HG03432 (cell line): ENCODE results near the gene PHF1.
A peak's percentile ranks its signal among the peaks of the same experiment; 100 is the strongest.
"Not testable (repeated sequence)": the region's sequence is repeated elsewhere in the genome, so short reads cannot be mapped to it uniquely, and the experiment has no call there.

Source experiments
- ATAC-seq: cut with Tn5 transposase; IDR thresholded peaks from one replicate; pipeline ENCODE4 v1.9.1; 2021; ENCODE audit warnings: mild to moderate bottlenecking, moderate library complexity; ENCODE audit not compliant: unreplicated experiment

Gene PHF1

GRCh38 chr6:33410711-33411631 lies at the start of gene PHF1:
Gene PHF1, plus strand, starts transcription at chr6:33411014. Its CDS starts 1,250 bp downstream, at chr6:33412264.
- peak; percentile 25 for ATAC-seq

GRCh38 chr6:33363486-33363885 lies 47.3 kb upstream of the PHF1 start:
- not testable (repeated sequence) for ATAC-seq

GRCh38 chr6:33364475-33365205 lies 46.2 kb upstream of the PHF1 start:
- not testable (repeated sequence) for ATAC-seq

GRCh38 chr6:33365206-33365971 lies 45.4 kb upstream of the PHF1 start:
- not testable (repeated sequence) for ATAC-seq

- ATAC-seq, result no peak
Observed at GRCh38 chr6:33367009-33367714, 43.7 kb upstream of the PHF1 start.

- ATAC-seq, result not testable (repeated sequence)
Observed at GRCh38 chr6:33367715-33368025, 43.1 kb upstream of the PHF1 start.

GRCh38 chr6:33371901-33372300 lies 38.9 kb upstream of the PHF1 start:
- not testable (repeated sequence) for ATAC-seq

GRCh38 chr6:33372526-33373123 lies 38.2 kb upstream of the PHF1 start:
- ATAC-seq, result no peak

GRCh38 chr6:33373960-33374910 lies 36.6 kb upstream of the PHF1 start:
- ATAC-seq, result no peak

- ATAC-seq, result no peak
Observed at GRCh38 chr6:33375143-33375671, 35.6 kb upstream of the PHF1 start.

- no peak for ATAC-seq
Observed at GRCh38 chr6:33377171-33377570, 33.6 kb upstream of the PHF1 start.

- ATAC-seq, result not testable (repeated sequence)
Observed at GRCh38 chr6:33379184-33379583, 31.6 kb upstream of the PHF1 start.

GRCh38 chr6:33380272-33380981 lies 30.4 kb upstream of the PHF1 start:
- ATAC-seq, result no peak

- ATAC-seq, result no peak
Observed at GRCh38 chr6:33383427-33384185, 27.2 kb upstream of the PHF1 start.

GRCh38 chr6:33384581-33385020 lies 26.2 kb upstream of the PHF1 start:
- no peak for ATAC-seq

GRCh38 chr6:33390173-33390572 lies 20.6 kb upstream of the PHF1 start:
- no peak for ATAC-seq

- ATAC-seq, result no peak
Observed at GRCh38 chr6:33390767-33391277, 20.0 kb upstream of the PHF1 start.
